Common myeloid progenitor, CD34-positive (primary cell): ENCODE data around the gene TACSTD2.
"Not testable (repeated sequence)": the region's sequence is repeated elsewhere in the genome, so short reads cannot be mapped to it uniquely, and the experiment has no call there.

Source experiments
- CTCF ChIA-PET: fragments of 350-600 bp; sonication (Branson Sonifier 250); formaldehyde crosslinking; loops from one replicate; lab custom pipeline; 2021; ENCODE audit warnings: antibody characterized with exemption; lab: Charles Lee
- POLR2A ChIA-PET: fragments of 350-600 bp; sonication (Branson Sonifier 250); formaldehyde crosslinking; loops from one replicate; lab custom pipeline; 2021; ENCODE audit warnings: antibody characterized with exemption; lab: Charles Lee
- DNase-seq, 3 donors: peaks; one replicate each; pipeline versions ENCODE4 v3.0.0 to v3.0.0-alpha.2; 2013
- H3K27ac ChIP-seq, 2 experiments: 1 replicate in 1 of 2; 2 replicates in 1 of 2; pipeline ENCODE4 v1.7.0; 2013; ENCODE audit warnings: inconsistent platforms in 2 of 2, low read length in 2 of 2, mild to moderate bottlenecking in 2 of 2, low read depth in 1 of 2, moderate library complexity in 1 of 2; ENCODE audit not compliant: severe bottlenecking in 2 of 2, insufficient read depth in 1 of 2, poor library complexity in 1 of 2
- H3K27me3 ChIP-seq, 5 experiments: replicated peaks in 2 of 5; 1 replicate in 3 of 5; 2 replicates in 2 of 5; pipeline versions ENCODE4 v1.6.1 to v1.7.0; 2013; ENCODE audit warnings: low read length in 4 of 5, mild to moderate bottlenecking in 2 of 5, moderate library complexity in 2 of 5, inconsistent platforms in 1 of 5; ENCODE audit not compliant: insufficient read depth in 5 of 5, control insufficient read depth in 4 of 5
- H3K36me3 ChIP-seq, 4 experiments: 1 replicate in 2 of 4; 2 replicates in 2 of 4; pipeline versions ENCODE4 v1.6.1 to v1.7.0; 2013; ENCODE audit warnings: low read length in 3 of 4, control low read depth in 1 of 4, mild to moderate bottlenecking in 1 of 4; ENCODE audit not compliant: control insufficient read depth in 4 of 4, insufficient read depth in 4 of 4
- H3K4me1 ChIP-seq, 4 experiments: 1 replicate in 3 of 4; 2 replicates in 1 of 4; pipeline versions ENCODE4 v1.6.1 to v1.7.1; 2013; ENCODE audit warnings: low read length in 3 of 4, mild to moderate bottlenecking in 3 of 4, control low read depth in 1 of 4, inconsistent platforms in 1 of 4, moderate library complexity in 1 of 4; ENCODE audit not compliant: control insufficient read depth in 4 of 4, insufficient read depth in 4 of 4; ENCODE audit errors: control extremely low read depth in 1 of 4
- H3K4me3 ChIP-seq, 7 experiments: 1 replicate in 4 of 7; 2 replicates in 3 of 7; pipeline versions ENCODE4 v1.5.1 to v1.7.0; 2013; ENCODE audit warnings: mild to moderate bottlenecking in 7 of 7, low read length in 6 of 7, moderate library complexity in 6 of 7, inconsistent platforms in 2 of 7, low read depth in 2 of 7, control low read depth in 1 of 7; ENCODE audit not compliant: insufficient read depth in 4 of 7, control insufficient read depth in 1 of 7; ENCODE audit errors: extremely low read depth in 1 of 7
- H3K9me3 ChIP-seq, 5 experiments: 1 replicate in 4 of 5; 2 replicates in 1 of 5; pipeline versions ENCODE4 v1.6.1 to v1.7.1; 2013; ENCODE audit warnings: low read length in 4 of 5, mild to moderate bottlenecking in 2 of 5, inconsistent platforms in 1 of 5, low read depth in 1 of 5, moderate library complexity in 1 of 5; ENCODE audit not compliant: control insufficient read depth in 4 of 5, insufficient read depth in 2 of 5; ENCODE audit errors: control extremely low read depth in 1 of 5
- WGBS: methylation state at CpG from one replicate; pipeline ENCODE4 v1.1.5; 2013; ENCODE audit not compliant: insufficient coverage; 5-methylcytosine and 5-hydroxymethylcytosine counted together

TACSTD2 gene

GRCh38 chr1:58568911-58569310, 8.1 kb downstream of the TACSTD2 start:
- CTCF ChIA-PET = interaction anchor here (0.9 to 1.1 kb wide), 2 partner anchors 12 to 20 kb away, joined by 3 to 4 read pairs; no protein-coding TSS in a partner anchor
- 96% methylated on average over 5 of the region's 5 CpGs for WGBS

GRCh38 chr1:58568271-58568860, 8.7 kb downstream of the TACSTD2 start:
- CTCF ChIA-PET = interaction anchor here (0.9 to 1.1 kb wide), 2 partner anchors 12 to 21 kb away, joined by 3 to 4 read pairs; no protein-coding TSS in a partner anchor

More at GRCh38 chr1:58568911-58569310, 8.1 kb downstream of the TACSTD2 start:
- Histone ChIP-seq H3K9me3 (peaks cover 0 to 3% (median 0%) of the 10 kb centered on the region in 5 experiments), H3K4me3 (no peak overlapping the region), H3K27me3 (peaks cover 0 to 8% (median 7%) of the 10 kb centered on the region in 5 experiments), H3K4me1 (no peaks in the 10 kb centered on the region), H3K36me3 (no peaks in the 10 kb centered on the region), H3K27ac (no peak overlapping the region)
- no peak for DNase-seq
- POLR2A ChIA-PET = no interaction called here

GRCh38 chr1:58566339-58566738, 10.7 kb downstream of the TACSTD2 start:
- H3K27ac ChIP-seq = no peak overlapping the region
- peaks cover 0 to 3% (median 0%) of the 10 kb centered on the region in 5 experiments for H3K9me3 ChIP-seq
- CTCF ChIA-PET = interaction anchor here (1.1 kb wide), 1 partner anchor 16 kb away, joined by 3 read pairs; no protein-coding TSS in a partner anchor
- H3K4me3 ChIP-seq = no peak overlapping the region
- POLR2A ChIA-PET = interaction anchor here (0.5 kb wide), 1 partner anchor 1164 kb away, joined by 4 read pairs; no protein-coding TSS in a partner anchor
- no peaks in the 10 kb centered on the region for H3K27me3 ChIP-seq
- 100% methylated on average over 3 of the region's 3 CpGs for WGBS
- no peak for DNase-seq
- no peaks in the 10 kb centered on the region for H3K36me3 ChIP-seq
- no peaks in the 10 kb centered on the region for H3K4me1 ChIP-seq

More at GRCh38 chr1:58568271-58568860, 8.7 kb downstream of the TACSTD2 start:
- Histone ChIP-seq H3K36me3 (no peaks in the 10 kb centered on the region), H3K9me3 (peaks cover 0 to 3% (median 0%) of the 10 kb centered on the region in 5 experiments), H3K27ac (no peak overlapping the region), H3K4me3 (no peak overlapping the region), H3K4me1 (no peaks in the 10 kb centered on the region), H3K27me3 (peaks cover 0 to 7% (median 3%) of the 10 kb centered on the region in 5 experiments)
- WGBS = 96% methylated on average over 4 of the region's 4 CpGs
- POLR2A ChIA-PET = no interaction called here
- no peak for DNase-seq

- WGBS = no CpG with 5 or more reads among the region's 1 CpG
- POLR2A ChIA-PET, H3K9me3 ChIP-seq, H3K27me3 ChIP-seq, H3K4me3 ChIP-seq, H3K27ac ChIP-seq, H3K4me1 ChIP-seq, H3K36me3 ChIP-seq, DNase-seq: not testable (repeated sequence)
- CTCF ChIA-PET = interaction anchor here (1.7 kb wide), 1 partner anchor 17 kb away, joined by 4 read pairs; the partner anchor contains the start of gene OMA1
These were observed 13.3 kb downstream of the TACSTD2 start for GRCh38 chr1:58563715-58564114.

- peaks cover 0 to 8% (median 0%) of the 10 kb centered on the region in 5 experiments for H3K9me3 ChIP-seq
- POLR2A ChIA-PET = no interaction called here
- H3K36me3 ChIP-seq = no peaks in the 10 kb centered on the region
- 95% methylated on average over 5 of the region's 6 CpGs for WGBS
- no peak overlapping the region for H3K27ac ChIP-seq
- H3K27me3 ChIP-seq = no peaks in the 10 kb centered on the region
- no peaks in the 10 kb centered on the region for H3K4me1 ChIP-seq
- no peak for DNase-seq
- H3K4me3 ChIP-seq = no peak overlapping the region
- CTCF ChIA-PET = interaction anchor here (1.2 kb wide), 2 partner anchors 15 to 20 kb away, joined by 3 to 4 read pairs; partner anchors contain the start of gene OMA1
These were observed 15.4 kb downstream of the TACSTD2 start for GRCh38 chr1:58561633-58562032.

- no peaks in the 10 kb centered on the region for H3K4me1 ChIP-seq
- no peak for DNase-seq
- no CpG with 5 or more reads among the region's 1 CpG for WGBS
- H3K27me3 ChIP-seq = no peaks in the 10 kb centered on the region
- no peaks in the 10 kb centered on the region for H3K36me3 ChIP-seq
- H3K9me3 ChIP-seq = peaks cover 0 to 4% (median 0%) of the 10 kb centered on the region in 5 experiments
- no peak overlapping the region for H3K4me3 ChIP-seq
- ChIA-PET POLR2A (no interaction called here), CTCF (interaction anchor here (2.6 kb wide), 1 partner anchor 98 kb away, joined by 6 read pairs; no protein-coding TSS in a partner anchor)
- no peak overlapping the region for H3K27ac ChIP-seq
These were observed 21.7 kb downstream of the TACSTD2 start for GRCh38 chr1:58555393-58555792.
